ENCODE measurements around the gene AGER. TPM values are rescaled to one million over a fixed set of nuclear protein-coding genes. Genes with fewer than 3 reads are reported as not detected.

AGER gene
- total and polyA plus RNA-seq, 9 of the 15 experiments (the other 6 are each of a cell fraction or from before 2014, with no cell fraction given): 1.2 to 11.5 (median 4.1) TPM

- TF ChIP-seq ZBTB7A (IDR thresholded peaks at IDR 0.05; ENCODE audit: borderline replicate concordance, control insufficient read depth, low read depth, low read length) (peak; percentile 58; the same call in 1 of the 2 replicates), HBP1 (CRISPR knock-in tag; IDR thresholded peaks at IDR 0.05) (0 out of 2 replicates have a peak, but pooled peaks have one; percentile 12), THRB (CRISPR knock-in tag; conservative IDR thresholded peaks at IDR 0.05) (0 out of 2 replicates have a peak, but pooled peaks have one; percentile 28), ZNF696 (CRISPR knock-in tag; conservative IDR thresholded peaks at IDR 0.05) (no peak), ZBTB26 (CRISPR knock-in tag; IDR thresholded peaks at IDR 0.05) (0 out of 2 replicates have a peak, but pooled peaks have one; percentile 38), PTTG1 (tag; IDR thresholded peaks at IDR 0.05; ENCODE audit: low read depth) (no peak), ZFX (CRISPR knock-in tag; IDR thresholded peaks at IDR 0.05) (peak; percentile 23; the same call in 1 of the 2 replicates)
These were observed 7.9 kb upstream of the AGER start (continued) for GRCh38 chr6:32191696-32192607.
